Measurements from ENCODE around the gene LIMCH1. TPM values are rescaled to one million over a fixed set of nuclear protein-coding genes. Genes with fewer than 3 reads are reported as not detected.

LIMCH1 gene
- total RNA-seq, 1 donor from 2014 or later: 9.8 TPM

GRCh38 chr4:41517747-41518146 lies 20.2 kb upstream of the LIMCH1 start:
- no peaks in the 10 kb centered on the region for H3K79me2 ChIP-seq (ENCODE audit: low read depth)
- H3K9me3 ChIP-seq (ENCODE audit: low read depth): no peaks in the 10 kb centered on the region
- H3K9ac ChIP-seq: no peak overlapping the region
- H4K20me1 ChIP-seq (ENCODE audit: low read depth): no peaks in the 10 kb centered on the region
- H3K4me3 ChIP-seq: no peak overlapping the region
- Mint-ChIP-seq H3K27me3 (ENCODE audit: insufficient read depth, low read depth) (no peaks in the 10 kb centered on the region), H3K4me3 (no peak overlapping the region), H3K27ac (no peak overlapping the region), H3K4me1 (peaks cover 3% of the 10 kb centered on the region), H3K36me3 (no peaks in the 10 kb centered on the region), H3K9me3 (no peaks in the 10 kb centered on the region)
- no peak for DNase-seq (ENCODE audit: low spot score)
- no peak overlapping the region for H3K27ac ChIP-seq
- H3K4me2 ChIP-seq: no peak overlapping the region
- no peaks in the 10 kb centered on the region for H3K36me3 ChIP-seq
- TF ChIP-seq CTCF (IDR thresholded peaks at IDR 0.05) (no peak), EZH2phosphoT487 (IDR thresholded peaks at IDR 0.05) (no peak), EZH2 (IDR thresholded peaks at IDR 0.05) (no peak)
- H3F3A ChIP-seq (ENCODE audit: low read depth): no peaks in the 10 kb centered on the region
- H3K4me1 ChIP-seq: no peaks in the 10 kb centered on the region
- H3K27me3 ChIP-seq: no peaks in the 10 kb centered on the region
- H2AFZ ChIP-seq (replicated peaks): no peak overlapping the region

- Histone ChIP-seq H3K4me2 (no peak overlapping the region), H3K9me3 (ENCODE audit: low read depth) (no peaks in the 10 kb centered on the region), H3K4me1 (peaks cover 27% of the 10 kb centered on the region), H3K27me3 (no peaks in the 10 kb centered on the region), H3K36me3 (no peaks in the 10 kb centered on the region), H2AFZ (replicated peaks) (no peak overlapping the region), H3K79me2 (ENCODE audit: low read depth) (no peaks in the 10 kb centered on the region), H3F3A (ENCODE audit: low read depth) (no peaks in the 10 kb centered on the region), H4K20me1 (ENCODE audit: low read depth) (no peaks in the 10 kb centered on the region), H3K4me3 (no peak overlapping the region), H3K9ac (no peak overlapping the region), H3K27ac (no peak overlapping the region)
- TF ChIP-seq CTCF (IDR thresholded peaks at IDR 0.05) (no peak), EZH2 (IDR thresholded peaks at IDR 0.05) (no peak), EZH2phosphoT487 (IDR thresholded peaks at IDR 0.05) (no peak)
- Mint-ChIP-seq H3K4me1 (peaks cover 10% of the 10 kb centered on the region), H3K36me3 (no peaks in the 10 kb centered on the region), H3K9me3 (peaks cover 3% of the 10 kb centered on the region), H3K27ac (no peak overlapping the region), H3K27me3 (ENCODE audit: insufficient read depth, low read depth) (no peaks in the 10 kb centered on the region), H3K4me3 (no peak overlapping the region)
- DNase-seq (ENCODE audit: low spot score): no peak
These were observed 13.5 kb upstream of the LIMCH1 start for GRCh38 chr4:41524425-41524824.

- Histone ChIP-seq H3K4me1 (peaks cover 27% of the 10 kb centered on the region), H3K79me2 (ENCODE audit: low read depth) (no peaks in the 10 kb centered on the region), H3K4me3 (no peak overlapping the region), H3K27ac (peak overlapping the region; percentile 47), H3K4me2 (peak overlapping the region; percentile 55), H3F3A (ENCODE audit: low read depth) (no peaks in the 10 kb centered on the region), H3K9me3 (ENCODE audit: low read depth) (no peaks in the 10 kb centered on the region), H2AFZ (replicated peaks) (no peak overlapping the region), H3K9ac (no peak overlapping the region), H3K36me3 (no peaks in the 10 kb centered on the region), H3K27me3 (no peaks in the 10 kb centered on the region), H4K20me1 (ENCODE audit: low read depth) (no peaks in the 10 kb centered on the region)
- no peak overlapping the region for H3K4me3 Mint-ChIP-seq
- DNase-seq (ENCODE audit: low spot score): peak; percentile 75
- H3K27ac Mint-ChIP-seq: no peak overlapping the region
- H3K9me3 Mint-ChIP-seq: peaks cover 3% of the 10 kb centered on the region
- H3K27me3 Mint-ChIP-seq (ENCODE audit: insufficient read depth, low read depth): no peaks in the 10 kb centered on the region
- no peak for TF ChIP-seq EZH2phosphoT487 (IDR thresholded peaks at IDR 0.05)
- no peak for TF ChIP-seq CTCF (IDR thresholded peaks at IDR 0.05)
- TF ChIP-seq EZH2 (IDR thresholded peaks at IDR 0.05): no peak
- peaks cover 10% of the 10 kb centered on the region for H3K4me1 Mint-ChIP-seq
- no peaks in the 10 kb centered on the region for H3K36me3 Mint-ChIP-seq
These were observed 12.8 kb upstream of the LIMCH1 start for GRCh38 chr4:41525129-41525528.
